Stimulated activated CD4-positive, alpha-beta T cell treated with anti-CD3 and anti-CD28 coated beads, Interleukin-1b, Interleukin-23, amount 100 ng/mL, for 48 hours (primary cell): ENCODE results near the gene SERPINA12.

Source experiments
- DNase-seq: peaks from one replicate; pipeline ENCODE4 v3.0.0-alpha.2; 2020

Gene SERPINA12, protein sequence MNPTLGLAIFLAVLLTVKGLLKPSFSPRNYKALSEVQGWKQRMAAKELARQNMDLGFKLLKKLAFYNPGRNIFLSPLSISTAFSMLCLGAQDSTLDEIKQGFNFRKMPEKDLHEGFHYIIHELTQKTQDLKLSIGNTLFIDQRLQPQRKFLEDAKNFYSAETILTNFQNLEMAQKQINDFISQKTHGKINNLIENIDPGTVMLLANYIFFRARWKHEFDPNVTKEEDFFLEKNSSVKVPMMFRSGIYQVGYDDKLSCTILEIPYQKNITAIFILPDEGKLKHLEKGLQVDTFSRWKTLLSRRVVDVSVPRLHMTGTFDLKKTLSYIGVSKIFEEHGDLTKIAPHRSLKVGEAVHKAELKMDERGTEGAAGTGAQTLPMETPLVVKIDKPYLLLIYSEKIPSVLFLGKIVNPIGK

DNA sequence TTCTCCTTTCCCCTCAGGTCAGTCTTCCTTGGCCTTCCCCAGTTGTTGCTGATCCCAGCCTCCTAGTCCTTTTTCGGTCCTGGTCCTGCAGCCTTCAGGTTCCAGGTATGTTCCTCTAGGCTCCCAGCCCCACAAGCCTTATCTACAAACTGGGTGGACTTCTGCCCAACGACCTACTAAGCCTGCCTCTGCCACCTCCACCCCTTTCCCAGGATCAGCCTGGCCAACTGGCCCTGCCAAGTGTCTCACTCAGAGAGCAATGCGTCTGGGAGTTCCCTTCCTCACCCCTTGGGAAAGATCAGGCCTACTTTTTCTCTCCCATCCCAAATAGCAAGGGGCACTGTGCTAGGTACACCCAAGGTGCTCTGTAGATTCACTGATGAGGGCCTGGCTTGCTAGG, at the start of gene SERPINA12:
Gene SERPINA12, minus strand, starts transcription at position 114 of the 400 bp plus-strand sequence. CDS start 11,072 bp downstream, outside the sequence.
- DNase-seq, result no peak

DNA sequence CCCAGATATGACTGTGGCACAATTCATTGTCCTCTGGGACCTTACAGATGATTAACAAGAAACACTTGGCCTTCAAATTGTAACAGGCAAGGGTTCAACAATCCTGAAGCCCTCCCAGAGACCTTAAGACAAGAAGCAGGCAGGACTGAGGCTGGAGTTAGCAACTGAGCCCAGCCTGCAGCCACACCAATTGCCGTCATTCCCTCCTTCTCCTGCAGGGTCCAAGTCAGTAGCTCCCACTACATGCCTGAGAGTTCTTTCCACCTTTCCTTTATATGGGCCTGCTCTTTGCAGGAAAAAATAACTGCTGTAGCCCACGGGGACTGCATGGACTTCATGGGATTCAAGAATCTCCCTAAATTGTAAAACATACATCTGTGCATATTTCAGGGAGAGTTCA, 49.6 kb upstream of the SERPINA12 start:
- no peak for DNase-seq

DNA sequence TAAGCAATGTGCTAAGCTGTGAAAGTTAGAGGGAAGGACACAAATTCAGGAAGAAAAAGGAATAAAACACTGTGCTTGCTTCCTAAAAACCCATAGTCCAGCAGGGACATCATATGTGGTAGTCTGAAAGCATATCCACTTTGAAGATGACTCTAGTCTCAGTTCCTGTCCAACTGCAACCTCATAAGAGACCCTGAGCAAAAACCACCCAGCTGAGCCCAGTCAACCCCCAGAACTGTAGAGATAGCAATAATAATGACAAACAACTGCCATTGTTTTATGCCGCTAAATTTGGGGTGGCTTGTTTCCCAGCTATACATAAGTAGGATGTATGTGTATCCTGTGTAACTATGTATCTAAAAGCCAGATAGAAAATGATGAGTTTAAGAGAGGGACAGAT, 48.1 kb upstream of the SERPINA12 start:
- no peak for DNase-seq

DNA sequence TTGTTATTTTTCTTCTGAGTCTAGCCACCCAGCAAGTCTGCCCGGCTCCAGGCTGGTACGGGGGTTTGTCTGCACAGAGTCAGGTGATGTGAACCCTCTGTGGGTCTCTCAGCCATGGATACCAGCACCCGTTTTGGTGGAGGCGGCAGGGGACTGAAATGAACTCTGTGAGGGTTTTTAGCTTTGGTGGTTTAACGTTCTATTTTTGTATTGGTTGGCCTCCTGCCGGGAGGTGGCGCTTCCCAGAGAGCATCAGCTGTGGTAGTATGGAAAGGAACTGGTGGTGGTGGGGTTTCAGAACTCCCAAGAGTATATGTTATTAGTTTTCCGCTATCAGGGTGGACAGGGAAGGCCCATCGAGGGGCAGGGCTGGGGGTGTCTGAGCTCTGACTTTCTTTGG, 46.7 kb upstream of the SERPINA12 start:
- DNase-seq, result no peak

DNA sequence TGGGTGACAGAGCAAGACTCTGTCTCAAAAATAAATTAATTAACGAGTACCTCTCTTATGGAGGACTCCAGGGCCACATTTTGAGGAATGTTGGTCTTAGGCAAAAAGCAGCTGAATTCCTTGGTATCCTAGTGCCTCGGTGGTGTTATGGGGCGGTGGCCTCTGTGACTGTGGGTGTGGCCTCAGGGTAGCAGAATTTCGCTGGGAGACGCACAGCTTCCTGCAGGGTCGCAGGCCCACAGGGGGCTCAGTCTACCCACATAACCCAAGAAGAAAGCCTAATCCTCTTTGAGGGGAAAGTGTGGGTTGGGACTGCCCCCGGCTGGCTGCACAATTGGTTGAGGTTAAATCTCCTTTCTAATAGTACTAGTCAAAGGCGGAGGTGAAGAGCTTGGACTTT, 40.8 kb upstream of the SERPINA12 start:
- DNase-seq, result no peak

DNA sequence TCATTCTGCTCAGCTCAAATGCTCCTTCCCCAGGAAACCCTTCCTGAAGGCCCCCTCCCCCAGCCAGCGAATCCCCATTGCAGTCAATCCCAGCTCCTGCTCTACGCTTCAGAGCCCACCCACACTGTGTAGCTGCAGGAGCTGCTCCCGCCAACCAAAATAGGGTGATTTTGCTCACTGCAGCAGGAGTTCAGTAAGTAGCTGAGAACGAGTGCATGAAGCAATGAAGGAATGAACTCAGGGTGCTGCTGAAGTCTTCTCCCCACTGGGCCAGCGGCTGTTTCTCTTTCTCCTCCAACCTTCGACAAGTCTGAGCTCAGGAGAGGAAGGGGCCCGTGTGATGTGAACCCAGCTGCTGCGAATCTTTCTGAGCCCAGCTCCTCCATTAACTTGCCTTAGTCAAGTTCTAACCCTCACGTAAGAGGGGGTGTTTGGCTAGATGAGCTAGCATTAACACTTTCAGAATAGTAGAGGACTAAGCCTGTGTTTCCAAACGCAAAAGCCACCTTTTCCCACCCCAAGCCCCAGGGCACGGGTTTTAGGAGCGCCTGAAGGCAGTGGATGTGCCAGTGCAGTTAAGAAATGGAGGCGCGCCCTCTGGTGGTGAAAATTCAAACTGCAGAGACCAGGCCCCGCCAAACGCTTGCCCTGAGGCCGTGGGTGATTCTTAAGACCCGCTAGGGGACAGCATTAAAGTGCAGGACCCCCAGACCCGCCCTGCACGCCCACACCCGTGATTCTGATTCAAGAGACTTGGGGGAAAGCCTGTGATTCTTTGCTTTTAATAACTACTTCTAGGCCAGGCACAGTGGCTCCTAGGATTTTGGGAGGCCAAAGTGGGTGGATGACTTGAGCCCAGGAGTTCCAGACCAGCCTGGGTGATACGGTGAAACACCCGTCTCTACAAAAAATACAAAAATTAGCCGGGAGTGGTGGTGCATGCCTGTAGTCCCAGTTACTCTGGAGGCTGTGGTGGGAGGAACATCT, 40.0 kb upstream of the SERPINA12 start:
- DNase-seq, result peak; percentile 50

DNA sequence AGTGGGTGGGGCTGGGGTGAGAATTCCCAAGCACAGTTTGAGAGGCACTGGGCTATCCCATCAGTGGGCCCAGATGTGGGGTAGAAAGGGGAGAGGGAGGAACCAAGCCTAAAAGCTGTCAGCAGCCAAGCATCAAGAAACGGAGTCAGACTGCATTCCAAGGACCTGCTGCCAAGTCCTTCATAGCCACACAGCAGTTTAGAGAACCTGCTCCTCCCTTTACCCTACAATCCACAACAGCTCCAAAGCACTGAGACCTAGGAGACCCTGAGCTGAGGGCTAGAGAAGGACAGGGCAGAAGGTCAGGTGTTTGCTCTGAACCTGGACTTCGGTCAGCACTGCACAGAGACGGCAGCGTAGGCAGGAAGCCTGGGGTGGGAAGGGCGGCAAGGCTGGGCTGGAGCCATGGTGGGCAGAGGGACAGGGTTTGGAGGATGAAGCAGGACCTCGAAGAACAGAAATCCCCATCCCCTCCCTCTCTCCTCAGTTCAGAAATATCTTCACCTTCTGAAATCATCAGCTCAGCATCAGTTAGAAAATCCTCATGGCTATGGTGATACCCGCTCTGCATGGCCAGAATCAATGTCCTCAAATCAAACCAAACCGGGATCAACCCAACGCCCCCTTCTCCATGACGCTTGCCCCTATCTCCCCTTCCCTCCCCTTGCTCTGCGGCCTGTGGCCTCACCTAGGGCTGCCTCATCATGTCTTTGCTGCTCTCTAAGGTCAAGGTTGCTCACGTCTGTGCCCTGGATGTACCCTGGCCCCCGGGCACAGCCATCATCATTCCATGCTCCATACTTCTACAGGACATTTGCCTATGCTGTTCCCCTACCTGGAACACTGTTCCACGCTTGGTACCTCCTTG, 39.1 kb upstream of the SERPINA12 start:
- no peak for DNase-seq

DNA sequence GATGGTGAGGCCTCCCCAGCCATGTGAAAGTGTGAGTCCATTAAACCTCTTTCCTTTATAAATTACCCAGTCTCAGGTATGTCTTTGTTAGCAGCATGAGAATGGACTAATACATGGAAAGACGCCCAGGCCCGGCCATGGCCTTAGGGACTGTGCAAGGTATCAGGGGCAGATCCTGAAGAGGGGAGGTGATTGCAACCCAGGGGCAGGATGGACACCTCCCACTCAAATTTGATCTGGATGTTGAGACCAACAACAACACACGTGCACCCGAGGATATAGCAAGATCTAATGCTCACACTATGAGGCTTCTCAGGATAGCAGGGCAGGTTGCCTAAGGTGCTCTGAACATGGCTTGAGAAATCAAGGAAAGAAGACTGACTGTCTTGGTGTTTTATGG, 38.5 kb upstream of the SERPINA12 start:
- DNase-seq, result no peak

DNA sequence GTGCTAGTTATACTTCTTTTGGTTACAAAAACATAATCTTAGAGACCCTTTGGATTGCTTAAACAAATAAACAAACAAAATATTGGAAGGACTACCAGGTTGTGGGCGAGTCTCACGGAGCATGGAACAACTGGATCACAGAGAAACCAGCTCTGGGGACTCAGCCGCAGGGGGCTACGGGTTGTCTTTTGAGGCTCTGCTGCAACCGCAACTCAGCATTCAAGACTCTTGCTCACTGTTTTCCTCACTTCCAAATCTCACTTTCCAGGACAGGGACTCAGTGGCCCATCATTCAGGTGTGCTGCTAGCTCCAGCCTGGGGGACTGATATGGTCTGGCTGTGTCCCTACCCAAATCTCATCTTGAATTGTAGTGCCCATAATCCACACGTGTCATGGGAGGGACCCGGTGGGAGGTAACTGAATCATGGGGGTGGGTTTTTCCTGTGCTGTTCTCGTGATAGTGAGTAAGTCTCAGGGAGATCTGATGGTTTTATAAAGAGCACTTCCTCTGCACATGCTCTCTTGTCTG, 37.9 kb upstream of the SERPINA12 start:
- no peak for DNase-seq

DNA sequence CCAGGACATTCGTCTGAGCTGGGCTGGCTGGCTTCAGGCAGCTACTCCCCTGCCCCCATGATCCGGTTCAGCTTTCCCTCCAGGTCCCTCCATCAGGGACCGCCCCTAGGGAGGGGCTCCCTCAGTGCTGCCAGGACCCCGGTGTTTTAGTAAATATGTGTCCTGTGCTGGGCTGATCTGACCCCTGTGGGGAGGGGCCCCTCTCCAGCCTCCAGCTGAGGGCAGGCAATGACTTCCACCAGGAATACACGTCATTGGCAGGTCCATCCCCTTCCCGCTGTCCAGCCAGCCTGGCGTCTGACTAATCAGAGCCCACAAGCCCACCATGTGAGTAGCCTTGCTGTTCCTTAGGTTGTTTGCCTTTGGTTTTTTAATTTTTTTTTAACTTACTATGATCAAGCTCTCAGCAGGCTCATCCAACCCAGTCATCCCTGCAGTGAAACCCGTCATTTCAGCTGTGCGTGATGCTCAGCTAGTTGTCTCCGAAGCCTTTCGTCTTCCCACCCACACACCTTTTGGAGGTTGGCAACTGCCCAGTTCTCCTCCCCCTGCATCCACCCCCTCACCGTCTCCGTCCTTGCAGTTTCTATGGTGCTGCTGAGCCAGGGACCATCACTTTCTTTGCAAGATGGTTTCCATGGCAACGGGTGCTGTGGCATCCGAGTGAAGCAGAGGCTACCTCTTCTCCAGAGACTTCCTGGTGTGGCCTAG, 36.0 kb upstream of the SERPINA12 start:
- no peak for DNase-seq

DNA sequence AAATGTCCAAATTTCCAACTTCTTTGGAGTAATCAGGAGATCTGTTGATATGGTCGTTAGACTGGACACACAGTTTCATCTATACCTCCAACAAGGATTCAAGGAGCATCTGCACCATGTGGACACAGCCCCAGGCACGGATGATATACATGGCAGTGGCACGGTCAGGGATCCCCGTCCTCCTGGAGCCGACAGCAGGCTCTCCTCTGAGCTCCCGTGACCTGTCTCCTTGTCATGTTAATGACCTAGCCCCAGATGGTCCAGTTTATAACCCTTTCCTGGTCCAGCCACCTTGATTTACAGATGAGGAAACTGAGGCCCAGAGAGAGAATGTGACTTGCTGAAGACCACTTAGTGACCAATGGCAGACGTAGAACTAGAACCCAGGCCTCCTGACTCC, 35.5 kb upstream of the SERPINA12 start:
- DNase-seq, result no peak

DNA sequence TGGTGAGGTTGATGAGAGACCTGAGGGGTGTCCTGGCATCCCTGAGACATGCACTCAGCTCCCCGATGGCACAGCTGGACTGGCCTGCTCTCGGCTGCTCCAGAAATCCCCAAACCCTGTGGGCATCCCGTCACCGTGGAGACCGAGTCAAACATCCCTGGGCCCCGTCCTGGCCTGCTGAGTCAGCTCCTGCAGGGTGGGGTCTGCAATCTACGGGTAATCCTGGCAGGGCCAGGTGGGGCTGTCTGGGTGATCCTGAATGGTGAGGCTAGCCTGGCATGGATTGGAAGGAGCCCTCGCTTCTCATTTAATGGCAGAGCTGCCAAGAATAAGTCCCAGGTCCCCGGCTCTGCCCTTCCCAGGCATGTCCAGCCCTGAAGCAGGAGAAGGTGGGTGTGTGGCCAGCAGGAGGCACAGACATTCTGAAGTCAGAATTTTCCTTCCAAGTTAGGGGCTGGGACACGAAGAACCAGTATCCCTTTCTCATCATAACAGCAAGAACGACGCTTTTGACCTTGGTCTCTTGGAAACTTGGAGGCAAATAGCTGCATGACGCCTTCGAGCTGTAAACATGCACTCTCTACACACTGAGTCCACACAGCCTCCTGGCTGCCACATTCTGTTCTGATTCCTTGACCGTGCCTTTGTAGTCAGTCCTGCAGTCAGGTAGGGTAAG, 34.3 kb upstream of the SERPINA12 start:
- no peak for DNase-seq

DNA sequence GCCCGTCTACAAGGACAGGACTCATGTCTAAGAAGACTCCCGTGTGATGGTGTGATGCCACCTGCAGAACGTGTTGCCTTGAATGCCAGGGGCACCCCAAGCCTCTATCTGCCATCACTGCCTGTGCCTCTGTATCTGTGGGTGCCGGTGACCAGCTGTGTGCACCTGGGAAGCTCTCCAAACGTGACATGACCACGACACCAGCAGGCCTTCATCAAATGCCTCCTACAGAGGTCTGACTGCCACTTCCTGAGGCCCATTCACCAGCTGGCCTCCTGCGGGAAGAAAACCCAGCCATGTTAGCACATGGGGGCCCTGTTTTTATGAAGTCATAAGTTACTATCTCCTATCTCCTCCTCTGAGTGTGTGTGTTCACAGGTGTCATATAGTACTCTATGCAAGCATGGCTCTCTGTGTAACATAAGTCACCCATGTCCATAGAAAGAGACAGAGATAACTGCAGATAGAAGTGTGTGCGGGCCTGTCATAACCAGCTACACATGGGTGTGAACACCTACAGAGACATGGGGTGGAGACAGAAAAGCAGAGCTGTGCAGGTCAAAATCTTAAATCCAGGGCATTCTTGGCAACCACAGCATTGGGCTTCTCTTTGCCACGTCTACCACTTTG, 33.7 kb upstream of the SERPINA12 start:
- no peak for DNase-seq

DNA sequence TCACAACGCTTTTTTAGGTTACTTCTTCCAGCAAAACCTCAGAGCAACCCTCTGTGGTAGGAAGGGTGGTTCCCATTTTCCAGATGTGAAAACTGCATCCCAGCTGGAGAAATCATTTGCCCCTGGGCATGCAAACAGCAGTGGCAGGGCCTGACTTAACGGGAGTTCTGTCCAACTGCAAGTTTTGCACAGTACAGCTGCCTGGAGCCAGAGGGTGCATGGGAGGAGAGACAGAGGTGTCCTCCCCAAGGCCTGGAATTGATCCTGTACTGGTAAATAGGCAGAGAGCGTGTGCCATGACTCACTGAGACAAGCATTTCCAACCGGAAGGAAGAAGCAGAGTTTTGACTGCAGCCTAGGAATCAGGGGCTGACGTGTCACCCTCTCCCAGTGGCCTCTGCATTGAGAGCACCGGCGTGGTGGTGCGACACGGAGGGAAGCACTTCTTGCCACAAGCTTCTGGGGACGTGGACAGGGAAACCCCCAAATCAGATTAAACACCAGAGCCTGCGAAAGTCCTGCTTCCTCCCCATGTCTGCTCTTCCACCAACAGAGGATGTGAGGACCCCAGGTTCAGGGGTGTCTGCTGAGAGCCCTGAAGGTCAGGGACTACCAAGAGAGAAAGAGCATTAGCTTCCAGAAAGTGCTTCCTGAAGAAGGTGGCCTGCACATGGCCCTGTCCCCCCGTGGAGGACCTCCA, 33.0 kb upstream of the SERPINA12 start:
- DNase-seq, result no peak

DNA sequence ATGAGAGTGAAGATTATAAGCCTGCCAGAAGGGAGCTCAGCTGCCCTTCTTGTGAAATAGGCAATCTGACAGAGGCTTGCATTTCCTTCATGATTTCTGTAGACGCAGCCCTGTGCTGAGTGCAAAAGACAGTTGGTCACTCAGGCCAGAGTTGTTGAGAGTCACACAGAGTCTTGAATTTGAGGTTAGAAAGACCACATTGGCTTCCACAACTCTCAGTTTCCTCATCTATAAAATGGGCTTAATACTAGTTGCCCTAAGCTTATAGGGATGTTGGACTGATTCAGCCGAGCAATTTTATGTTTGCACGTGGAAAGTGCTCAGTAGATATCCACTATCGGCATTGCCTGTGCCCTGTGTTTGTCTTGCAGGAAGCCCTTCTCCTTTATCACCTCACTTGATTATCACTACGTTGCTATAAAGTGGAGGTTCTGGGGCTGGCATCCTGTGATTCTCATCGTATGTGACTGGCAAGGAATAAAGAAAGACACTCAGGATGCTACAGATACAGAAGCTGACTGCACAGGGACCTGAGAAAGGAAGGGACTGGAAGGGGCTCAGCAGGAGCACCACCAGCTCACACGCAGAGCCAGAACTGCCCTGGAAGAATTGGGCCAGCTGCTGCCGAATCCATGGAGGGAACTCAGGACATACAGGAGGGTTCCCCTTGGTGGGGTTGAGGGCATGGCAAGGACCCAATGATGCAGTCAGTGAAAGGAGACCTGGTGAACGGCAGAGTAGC, 32.1 kb upstream of the SERPINA12 start:
- DNase-seq, result no peak

DNA sequence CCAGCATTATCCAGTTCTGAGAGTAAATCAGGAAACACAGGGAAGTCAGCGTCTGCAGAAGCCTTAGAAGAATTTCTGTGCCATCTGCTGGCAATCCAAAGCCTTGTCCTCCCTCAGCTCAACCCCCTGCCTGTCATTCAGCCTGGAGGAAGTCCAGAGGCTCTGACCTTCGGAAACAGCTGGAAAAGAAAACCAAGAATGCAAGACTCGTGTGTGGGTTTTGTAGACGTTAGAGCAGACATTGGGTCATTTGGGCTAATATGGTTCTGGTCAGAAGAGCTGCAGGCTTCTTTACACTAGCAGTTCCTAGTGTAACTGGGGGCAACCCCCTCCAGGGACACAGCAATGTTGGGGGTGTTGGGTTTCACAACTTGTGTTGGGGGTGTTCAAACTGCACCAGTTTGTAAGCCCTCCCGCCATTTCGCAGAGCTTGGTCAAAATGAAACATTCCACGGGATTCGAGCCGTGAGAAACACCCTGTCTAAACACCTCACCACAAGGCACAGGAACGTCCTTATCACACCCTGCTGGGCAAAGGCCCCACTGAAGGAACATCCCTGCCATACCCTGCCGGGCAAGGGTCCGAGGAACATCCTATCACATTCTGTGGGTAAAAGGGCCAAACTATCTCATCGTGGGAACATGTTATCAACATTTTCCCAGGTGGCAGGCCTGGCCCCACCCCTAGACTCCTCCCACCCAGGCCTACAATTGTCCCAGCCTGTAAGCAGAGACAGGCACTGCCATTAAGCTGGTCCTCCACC, 30.9 kb upstream of the SERPINA12 start:
- DNase-seq, result no peak

DNA sequence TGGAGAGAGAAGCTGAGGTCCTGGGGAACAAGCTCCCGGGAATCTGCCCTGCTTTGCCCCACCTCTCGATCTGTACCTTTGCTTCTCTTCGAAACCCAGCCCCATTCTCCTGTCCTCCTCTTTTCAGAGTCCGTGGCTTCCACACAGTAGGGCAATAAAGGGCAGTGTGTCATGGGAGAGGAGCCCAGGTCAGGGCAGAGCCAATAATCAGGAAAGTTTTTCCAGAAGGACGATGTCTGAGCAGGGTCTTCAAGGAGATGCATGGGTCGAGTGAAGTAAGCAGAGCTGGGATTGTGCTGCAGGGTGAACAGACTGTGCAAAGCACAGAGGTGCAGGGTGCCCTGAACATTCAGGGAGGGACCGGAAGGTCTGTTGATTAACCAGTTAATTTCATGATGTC, 29.9 kb upstream of the SERPINA12 start:
- DNase-seq, result no peak

DNA sequence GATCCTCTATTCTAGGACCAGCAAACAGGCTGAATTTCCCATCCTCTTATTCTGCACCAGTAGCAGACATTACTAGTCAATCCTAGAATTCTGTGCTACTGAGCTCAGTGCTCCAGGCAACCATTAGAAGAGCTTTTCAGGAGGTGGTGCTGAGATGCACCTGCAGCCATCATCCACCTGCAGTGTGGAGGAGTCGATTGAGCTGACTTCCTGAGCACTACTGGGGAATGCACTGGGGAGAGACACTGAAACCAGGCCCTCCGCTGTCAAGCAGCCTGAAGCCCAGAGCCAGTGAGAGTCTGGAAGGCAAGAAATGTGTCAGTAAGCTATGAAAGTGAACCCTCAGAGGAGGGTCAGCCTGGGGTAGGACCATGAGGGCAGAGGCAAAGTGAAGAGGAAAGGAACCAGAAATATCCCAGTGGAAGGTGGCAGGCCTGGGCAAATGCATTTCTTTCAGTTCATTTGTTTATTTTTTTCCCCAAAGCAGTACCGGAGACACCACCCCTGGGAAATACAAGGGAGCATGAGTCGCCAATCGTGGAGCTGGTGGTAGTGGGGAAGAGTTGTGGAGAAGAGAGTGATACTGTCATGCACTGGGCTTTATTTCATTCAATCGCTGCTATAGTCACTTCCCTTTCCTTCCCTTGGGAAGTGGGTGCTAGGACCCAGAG, 28.9 kb upstream of the SERPINA12 start:
- no peak for DNase-seq
